Loucy (cell line): ENCODE data around the gene CRNN.

Experiments
- H2AFZ ChIP-seq: fragments of 200-600 bp; sonication (generic); 2 replicates; pipeline ENCODE4 v1.6.0; 2016; ENCODE audit warnings: antibody characterized with exemption, mild to moderate bottlenecking, low read length, moderate library complexity
- H3F3A ChIP-seq: fragments of 200-600 bp; 2 replicates; pipeline ENCODE4 v1.6.0; 2016; ENCODE audit warnings: antibody characterized with exemption, low read depth, mild to moderate bottlenecking
- H3K27me3 ChIP-seq: fragments of 200-600 bp; sonication (generic); 2 replicates; pipeline ENCODE4 v1.6.1; 2014; ENCODE audit warnings: low read length, mild to moderate bottlenecking; ENCODE audit not compliant: insufficient read depth, poor library complexity, severe bottlenecking
- H3K36me3 ChIP-seq: fragments of 200-600 bp; sonication (generic); 2 replicates; pipeline ENCODE4 v1.6.1; 2016; ENCODE audit warnings: low read length; ENCODE audit not compliant: insufficient read depth
- H3K4me1 ChIP-seq: fragments of 200-600 bp; sonication (generic); 2 replicates; pipeline ENCODE4 v1.5.1; 2014; ENCODE audit warnings: low read length, mild to moderate bottlenecking; ENCODE audit not compliant: insufficient read depth, poor library complexity, severe bottlenecking
- H3K4me2 ChIP-seq: fragments of 200-600 bp; sonication (generic); 2 replicates; pipeline ENCODE4 v1.6.0; 2014; ENCODE audit warnings: antibody characterized with exemption, low read length, low read depth, mild to moderate bottlenecking; ENCODE audit not compliant: poor library complexity, severe bottlenecking
- H3K4me3 ChIP-seq: fragments of 200-600 bp; sonication (generic); 2 replicates; pipeline ENCODE4 v1.5.1; 2014; ENCODE audit warnings: low read length, mild to moderate bottlenecking, mixed read lengths; ENCODE audit not compliant: poor library complexity, severe bottlenecking
- H3K79me2 ChIP-seq: fragments of 200-600 bp; sonication (generic); 2 replicates; pipeline ENCODE4 v1.6.1; 2014; ENCODE audit warnings: low read length; ENCODE audit not compliant: insufficient read depth
- H3K9ac ChIP-seq: fragments of 200-600 bp; sonication (generic); 2 replicates; pipeline ENCODE4 v1.6.0; 2014; ENCODE audit warnings: mild to moderate bottlenecking, low read depth, low read length, moderate library complexity; ENCODE audit not compliant: poor library complexity, severe bottlenecking
- H3K9me2 ChIP-seq: fragments of 200-600 bp; sonication (generic); replicated peaks from 2 replicates; pipeline ENCODE4 v1.6.1; 2016; ENCODE audit warnings: low read depth, low read length, mixed read lengths
- H3K9me3 ChIP-seq: fragments of 200-600 bp; sonication (generic); 2 replicates; pipeline ENCODE4 v1.6.1; 2014; ENCODE audit warnings: mild to moderate bottlenecking, antibody characterized with exemption, low read length, low read depth; ENCODE audit not compliant: insufficient read depth
- H4K20me1 ChIP-seq: fragments of 200-600 bp; sonication (generic); 2 replicates; pipeline ENCODE4 v1.6.0; 2014; ENCODE audit warnings: antibody characterized with exemption, low read length, mild to moderate bottlenecking; ENCODE audit not compliant: insufficient read depth, poor library complexity, severe bottlenecking
- EZH2phosphoT487 ChIP-seq: fragments of 200-600 bp; IDR thresholded peaks from 2 replicates; pipeline ENCODE4 v1.6.1; 2018; ENCODE audit warnings: antibody characterized with exemption, mild to moderate bottlenecking, moderate library complexity, borderline replicate concordance
- TF ChIP-seq, protein P1 (sequence below): fragments of 200-600 bp; sonication (generic); conservative IDR thresholded peaks from 2 replicates; pipeline ENCODE4 v1.5.1; 2014; ENCODE audit warnings: mild to moderate bottlenecking, antibody characterized with exemption, low read length

Gene CRNN

DNA sequence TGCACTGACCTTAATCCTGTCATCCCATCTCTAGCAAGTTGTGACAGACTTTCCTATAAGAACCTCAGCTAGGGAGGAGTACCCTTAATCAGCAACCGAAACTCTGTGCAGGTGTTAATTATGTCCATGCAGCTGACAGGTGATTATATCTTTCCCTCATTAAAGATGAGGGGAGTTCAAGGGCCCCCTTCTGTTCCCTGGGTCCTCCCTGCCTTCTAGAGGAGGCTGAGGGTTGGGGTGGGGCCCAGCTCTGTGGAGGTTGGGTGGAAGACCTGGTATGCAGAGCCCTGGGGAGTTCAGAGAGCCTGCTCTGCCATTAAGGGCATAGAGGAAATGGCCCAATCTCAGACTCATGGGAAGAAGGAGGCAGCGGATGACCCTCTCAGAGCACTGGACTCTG is 35.6 kb upstream of the CRNN start:
- Histone ChIP-seq H3K9me2 (no peaks in the 10 kb centered on the region), H3K36me3 (no peaks in the 10 kb centered on the region), H2AFZ (no peak overlapping the region), H4K20me1 (no peaks in the 10 kb centered on the region), H3K9me3 (no peaks in the 10 kb centered on the region), H3K4me3 (no peak overlapping the region), H3K79me2 (no peaks in the 10 kb centered on the region), H3K4me1 (peaks cover 4% of the 10 kb centered on the region), H3F3A (no peaks in the 10 kb centered on the region), H3K9ac (no peak overlapping the region), H3K27me3 (no peaks in the 10 kb centered on the region), H3K4me2 (no peak overlapping the region)
- TF ChIP-seq, protein P1, sequence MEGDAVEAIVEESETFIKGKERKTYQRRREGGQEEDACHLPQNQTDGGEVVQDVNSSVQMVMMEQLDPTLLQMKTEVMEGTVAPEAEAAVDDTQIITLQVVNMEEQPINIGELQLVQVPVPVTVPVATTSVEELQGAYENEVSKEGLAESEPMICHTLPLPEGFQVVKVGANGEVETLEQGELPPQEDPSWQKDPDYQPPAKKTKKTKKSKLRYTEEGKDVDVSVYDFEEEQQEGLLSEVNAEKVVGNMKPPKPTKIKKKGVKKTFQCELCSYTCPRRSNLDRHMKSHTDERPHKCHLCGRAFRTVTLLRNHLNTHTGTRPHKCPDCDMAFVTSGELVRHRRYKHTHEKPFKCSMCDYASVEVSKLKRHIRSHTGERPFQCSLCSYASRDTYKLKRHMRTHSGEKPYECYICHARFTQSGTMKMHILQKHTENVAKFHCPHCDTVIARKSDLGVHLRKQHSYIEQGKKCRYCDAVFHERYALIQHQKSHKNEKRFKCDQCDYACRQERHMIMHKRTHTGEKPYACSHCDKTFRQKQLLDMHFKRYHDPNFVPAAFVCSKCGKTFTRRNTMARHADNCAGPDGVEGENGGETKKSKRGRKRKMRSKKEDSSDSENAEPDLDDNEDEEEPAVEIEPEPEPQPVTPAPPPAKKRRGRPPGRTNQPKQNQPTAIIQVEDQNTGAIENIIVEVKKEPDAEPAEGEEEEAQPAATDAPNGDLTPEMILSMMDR: no peak
- TF ChIP-seq EZH2phosphoT487: no peak

DNA sequence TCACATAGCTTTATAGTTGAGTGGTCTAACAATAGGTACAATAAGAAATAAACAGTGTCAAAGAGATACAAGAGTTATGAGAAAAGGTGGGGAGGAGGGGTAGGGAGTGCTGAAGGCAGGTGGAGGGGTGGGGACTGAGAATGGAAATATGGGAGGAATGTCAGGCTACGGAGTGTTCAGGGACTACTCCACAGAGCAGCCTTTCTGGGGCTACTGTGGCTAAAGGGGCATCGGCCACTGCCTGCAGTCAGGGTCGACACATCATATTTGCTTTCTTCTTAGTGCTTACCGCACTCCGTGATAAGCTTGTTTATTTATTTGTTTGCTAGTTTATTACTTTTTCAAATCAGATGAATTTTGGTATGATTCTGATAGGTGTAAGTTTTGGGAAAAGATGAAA is 34.4 kb upstream of the CRNN start:
- Histone ChIP-seq H3K9me2 (no peaks in the 10 kb centered on the region), H3K9me3 (no peaks in the 10 kb centered on the region), H3K9ac (no peak overlapping the region), H3K4me1 (peaks cover 4% of the 10 kb centered on the region), H3K4me2 (peak overlapping the region; percentile 15), H3K79me2 (no peaks in the 10 kb centered on the region), H3F3A (no peaks in the 10 kb centered on the region), H3K27me3 (no peaks in the 10 kb centered on the region), H3K36me3 (no peaks in the 10 kb centered on the region), H3K4me3 (no peak overlapping the region), H4K20me1 (no peaks in the 10 kb centered on the region), H2AFZ (no peak overlapping the region)
- TF ChIP-seq, protein P1: no peak
- no peak for TF ChIP-seq EZH2phosphoT487

DNA sequence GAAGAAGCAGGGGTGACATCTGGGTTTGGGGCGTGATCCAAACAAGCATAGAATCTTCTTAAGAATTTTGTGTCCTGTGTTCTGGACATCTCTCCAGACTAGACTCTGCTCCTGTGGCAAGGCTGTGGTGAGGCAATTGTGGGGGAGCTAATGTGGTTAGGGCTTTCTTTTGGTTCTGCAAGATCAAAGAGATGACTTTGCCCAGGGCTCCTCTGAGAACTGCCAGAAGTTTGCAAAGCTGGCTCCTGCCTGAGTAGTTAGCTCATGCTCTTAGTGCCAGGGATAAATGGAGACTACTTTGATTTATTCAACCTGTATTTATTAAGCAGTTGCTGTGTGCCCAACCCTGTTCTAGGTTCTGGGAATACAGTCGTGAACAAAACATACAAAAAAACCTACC is 34.0 kb upstream of the CRNN start:
- Histone ChIP-seq H4K20me1 (no peaks in the 10 kb centered on the region), H3K9me2 (no peaks in the 10 kb centered on the region), H3K4me3 (no peak overlapping the region), H3K4me2 (peak overlapping the region; percentile 15), H3K27me3 (no peaks in the 10 kb centered on the region), H3K9ac (no peak overlapping the region), H3K36me3 (no peaks in the 10 kb centered on the region), H3F3A (no peaks in the 10 kb centered on the region), H3K4me1 (peaks cover 4% of the 10 kb centered on the region), H3K79me2 (no peaks in the 10 kb centered on the region), H3K9me3 (no peaks in the 10 kb centered on the region), H2AFZ (no peak overlapping the region)
- TF ChIP-seq, protein P1: no peak
- no peak for TF ChIP-seq EZH2phosphoT487
